GM12878 (cell line): ENCODE data around the gene KDM4C.

Source experiments
- BHLHE40 ChIP-seq, 2 experiments: fragments of 450-650 bp in 1 of 2; IDR thresholded peaks; 2 replicates each; pipeline ENCODE4 v1.6.1; 2011 to 2017; ENCODE audit warnings: low read depth in 2 of 2, borderline replicate concordance in 1 of 2, improper control_type of control experiment in 1 of 2, low read length in 1 of 2, mild to moderate bottlenecking in 1 of 2
- CBX3 ChIP-seq: fragments of 200-600 bp; sonication (generic); IDR thresholded peaks from 2 replicates; pipeline ENCODE4 v1.6.1; 2016; ENCODE audit warnings: low read depth, borderline replicate concordance
- CTCF ChIP-seq, 3 experiments: IDR thresholded peaks in 2 of 3; conservative IDR thresholded peaks in 1 of 3; 2 replicates each; pipeline ENCODE4 v1.5.1; 2011; ENCODE audit warnings: low read depth in 3 of 3, low read length in 3 of 3, mild to moderate bottlenecking in 3 of 3, control low read depth in 2 of 3, moderate library complexity in 2 of 3, inconsistent platforms in 1 of 3, mixed read lengths in 1 of 3; ENCODE audit not compliant: control insufficient read depth in 2 of 3, insufficient read depth in 1 of 3; ENCODE audit errors: extremely low read depth in 1 of 3
- FOXK2 ChIP-seq: fragments of 450-650 bp; IDR thresholded peaks from 2 replicates; pipeline ENCODE4 v1.6.1; 2017; ENCODE audit warnings: mild to moderate bottlenecking, moderate library complexity
- MTA3 ChIP-seq: IDR thresholded peaks from 2 replicates; pipeline ENCODE4 v1.6.1; 2012; ENCODE audit warnings: low read length, inconsistent platforms, borderline replicate concordance
- NFYB ChIP-seq: IDR thresholded peaks from 2 replicates; pipeline ENCODE4 v1.6.1; 2011; ENCODE audit warnings: low read depth, mild to moderate bottlenecking, low read length, improper control_type of control experiment, moderate library complexity; ENCODE audit not compliant: insufficient read depth
- POLR2A ChIP-seq: IDR thresholded peaks from 2 replicates; pipeline ENCODE4 v1.6.1; 2011; ENCODE audit warnings: low read depth, mild to moderate bottlenecking, low read length
- SMAD1 ChIP-seq: fragments of 450-650 bp; IDR thresholded peaks from 2 replicates; pipeline ENCODE4 v1.6.1; 2018; ENCODE audit warnings: mild to moderate bottlenecking, low read depth; ENCODE audit not compliant: partially characterized antibody
- SMARCA5 ChIP-seq: fragments of 450-650 bp; IDR thresholded peaks from 2 replicates; pipeline ENCODE4 v1.6.1; 2017; ENCODE audit warnings: mild to moderate bottlenecking
- SREBF2 ChIP-seq: IDR thresholded peaks from 2 replicates; pipeline ENCODE4 v1.6.1; 2012; ENCODE audit warnings: mild to moderate bottlenecking, low read length

DNA sequence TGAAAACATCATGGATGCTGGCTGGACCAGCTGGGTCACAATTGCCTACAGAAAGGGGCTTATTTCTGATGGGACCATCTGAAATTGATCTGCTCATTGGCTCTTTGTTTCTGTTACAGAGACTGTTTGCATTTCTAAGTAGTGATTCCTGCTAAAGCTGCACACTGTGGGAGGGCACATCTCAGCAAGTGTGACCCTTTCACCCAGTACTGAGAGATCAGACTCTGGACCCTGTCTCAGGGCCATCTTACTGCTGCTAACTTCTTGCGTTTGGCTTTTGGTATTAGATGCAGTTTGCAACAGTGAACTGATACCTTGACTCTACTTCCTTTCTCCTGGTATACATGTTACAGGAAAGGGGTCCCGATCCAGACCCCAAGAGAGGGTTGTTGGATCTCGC, 24.5 kb upstream of the KDM4C start:
- TF ChIP-seq CBX3, result no peak
- TF ChIP-seq NFYB, result no peak
- no peak for TF ChIP-seq SMAD1
- no peak for TF ChIP-seq SREBF2
- TF ChIP-seq SMARCA5, result no peak
- no peak for TF ChIP-seq CTCF (IDR thresholded peaks at IDR 0.05 in 2 of 3, conservative IDR thresholded peaks at IDR 0.05 in 1 of 3; ENCODE audit: control insufficient read depth in 2 of 3, extremely low read depth in 1 of 3, insufficient read depth in 1 of 3, low read depth in 3 of 3, low read length in 3 of 3)
- TF ChIP-seq FOXK2, result no peak
- no peak for TF ChIP-seq MTA3
- no peak for TF ChIP-seq POLR2A
- TF ChIP-seq BHLHE40 (IDR thresholded peaks at IDR 0.05; ENCODE audit: borderline replicate concordance in 1 of 2, low read depth in 2 of 2, low read length in 1 of 2), result no peak
